WTC11 (cell line): ENCODE data around the gene DENND1B. TPM values are rescaled to one million over a fixed set of nuclear protein-coding genes. Genes with fewer than 3 reads are reported as not detected.

Experiments used
- ATAC-seq: fragments of 200-7000 bp; cut with Tn5 transposase; 2 replicates; pipeline ENCODE4 v1.10.0; 2021; ENCODE audit warnings: mild to moderate bottlenecking, moderate library complexity
- CTCF ChIA-PET: fragments of 300-600 bp; sonication (Branson Sonifier 250); formaldehyde crosslinking; loops from one replicate; lab custom pipeline; 2021; ENCODE audit warnings: antibody characterized with exemption; lab: Charles Lee
- POLR2A ChIA-PET: fragments of 350-600 bp; sonication (Branson Sonifier 250); formaldehyde crosslinking; loops from one replicate; lab custom pipeline; 2021; ENCODE audit warnings: antibody characterized with exemption; lab: Charles Lee
- DNase-seq: peaks from one replicate; pipeline ENCODE4 v3.0.0; 2021; ENCODE audit warnings: low spot score
- H3K27ac Mint-ChIP-seq: 2 replicates; pipeline ENCODE4 v1.8.0; 2021; ENCODE audit warnings: mixed read lengths
- H3K27me3 Mint-ChIP-seq: 2 replicates; pipeline ENCODE4 v1.8.0; 2021; ENCODE audit warnings: low read depth, mild to moderate bottlenecking, moderate library complexity, mixed read lengths
- H3K36me3 Mint-ChIP-seq: 2 replicates; pipeline ENCODE4 v1.8.0; 2021; ENCODE audit warnings: mixed read lengths
- H3K4me1 Mint-ChIP-seq: 2 replicates; pipeline ENCODE4 v1.8.0; 2022; ENCODE audit warnings: mixed read lengths
- H3K4me3 Mint-ChIP-seq: 2 replicates; pipeline ENCODE4 v1.8.0; 2021; ENCODE audit warnings: mild to moderate bottlenecking, moderate library complexity, mixed read lengths
- H3K9me3 Mint-ChIP-seq: 2 replicates; pipeline ENCODE4 v1.8.0; 2021; ENCODE audit warnings: mixed read lengths
- ATF1 ChIP-seq: sonication (generic); formaldehyde crosslinking; IDR thresholded peaks from 2 replicates; pipeline ENCODE4 v1.8.1; 2023; ENCODE audit warnings: mild to moderate bottlenecking, moderate library complexity, missing genetic modification reagents
- ELF4 ChIP-seq: sonication (generic); formaldehyde crosslinking; IDR thresholded peaks from 2 replicates; pipeline ENCODE4 v1.8.1; 2022; ENCODE audit warnings: low read depth, mild to moderate bottlenecking, moderate library complexity, missing genetic modification reagents
- SOX15 ChIP-seq: fragments of 250-450 bp; sonication (Bioruptor Pico); IDR thresholded peaks from 2 replicates; pipeline ENCODE4 v1.9.0; 2021; ENCODE audit warnings: mild to moderate bottlenecking
- ZNF121 ChIP-seq: sonication (generic); formaldehyde crosslinking; IDR thresholded peaks from 2 replicates; pipeline ENCODE4 v1.8.0; 2023; ENCODE audit warnings: missing genetic modification reagents
- ZNF317 ChIP-seq: sonication (generic); formaldehyde crosslinking; IDR thresholded peaks from 2 replicates; pipeline ENCODE4 v1.8.1; 2023; ENCODE audit warnings: low read depth, mild to moderate bottlenecking, moderate library complexity, missing genetic modification reagents, borderline replicate concordance
- ZNF396 ChIP-seq: fragments of 250-450 bp; sonication (Bioruptor Pico); IDR thresholded peaks from 2 replicates; pipeline ENCODE4 v1.8.0; 2021; ENCODE audit warnings: mild to moderate bottlenecking, moderate library complexity, borderline replicate concordance
- total RNA-seq: library from RNA; stranded (reverse); gene quantifications from 3 replicates; pipeline ENCODE4 v1.2.3, GENCODE V29; 2021
- TF ChIP-seq, protein P1 (sequence below): sonication (generic); formaldehyde crosslinking; IDR thresholded peaks from 2 replicates; pipeline ENCODE4 v1.8.0; 2022; ENCODE audit warnings: mild to moderate bottlenecking, missing genetic modification reagents
- TF ChIP-seq, protein P2 (sequence below): fragments of 250-450 bp; sonication (Bioruptor Pico); conservative IDR thresholded peaks from 2 replicates; pipeline ENCODE4 v1.9.0; 2021; ENCODE audit warnings: mild to moderate bottlenecking
- TF ChIP-seq, protein P3 (sequence below): sonication (generic); formaldehyde crosslinking; IDR thresholded peaks from 2 replicates; pipeline ENCODE4 v1.8.0; 2022; ENCODE audit warnings: mild to moderate bottlenecking, missing genetic modification reagents
- TF ChIP-seq, protein P4 (sequence below): sonication (generic); formaldehyde crosslinking; IDR thresholded peaks from 2 replicates; pipeline ENCODE4 v1.8.1; 2022; ENCODE audit warnings: missing genetic modification reagents, borderline replicate concordance
- TF ChIP-seq, protein P5 (sequence below): sonication (generic); formaldehyde crosslinking; IDR thresholded peaks from 2 replicates; pipeline ENCODE4 v1.8.1; 2023; ENCODE audit warnings: mild to moderate bottlenecking, missing genetic modification reagents, borderline replicate concordance
- TF ChIP-seq, protein P6 (sequence below): sonication (generic); formaldehyde crosslinking; conservative IDR thresholded peaks from 2 replicates; pipeline ENCODE4 v1.8.1; 2023; ENCODE audit warnings: mild to moderate bottlenecking, low read depth, missing genetic modification reagents, moderate library complexity
- TF ChIP-seq, protein P7 (sequence below): fragments of 250-450 bp; sonication (Bioruptor Pico); IDR thresholded peaks from 2 replicates; pipeline ENCODE4 v1.9.0; 2021; ENCODE audit warnings: mild to moderate bottlenecking, borderline replicate concordance
- TF ChIP-seq, protein P8 (sequence below): fragments of 250-450 bp; sonication (Bioruptor Pico); IDR thresholded peaks from 2 replicates; pipeline ENCODE4 v1.9.0; 2021; ENCODE audit warnings: mild to moderate bottlenecking

The DENND1B gene
- total RNA-seq, 1 experiment from 2014 or later: 4.3 TPM

DNA sequence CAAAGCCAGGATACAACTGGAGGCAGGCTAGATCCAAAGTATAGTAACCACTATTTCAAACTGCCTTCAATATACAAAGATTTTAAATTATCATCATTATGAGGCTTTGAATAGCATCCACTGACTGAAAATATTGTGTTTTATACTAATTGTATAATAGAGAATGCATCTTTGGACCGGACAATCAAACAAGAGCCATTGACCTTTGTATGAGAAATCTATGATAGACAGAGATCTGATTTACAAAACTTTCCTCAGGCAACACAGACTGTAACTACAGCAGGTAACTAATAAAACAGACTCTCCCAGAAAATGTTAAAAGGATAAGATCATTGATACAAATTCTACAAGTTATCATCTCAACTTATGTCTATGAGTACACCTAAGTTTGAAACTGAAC, 152.9 kb downstream of the DENND1B start (continued):
- TF ChIP-seq, protein P1, sequence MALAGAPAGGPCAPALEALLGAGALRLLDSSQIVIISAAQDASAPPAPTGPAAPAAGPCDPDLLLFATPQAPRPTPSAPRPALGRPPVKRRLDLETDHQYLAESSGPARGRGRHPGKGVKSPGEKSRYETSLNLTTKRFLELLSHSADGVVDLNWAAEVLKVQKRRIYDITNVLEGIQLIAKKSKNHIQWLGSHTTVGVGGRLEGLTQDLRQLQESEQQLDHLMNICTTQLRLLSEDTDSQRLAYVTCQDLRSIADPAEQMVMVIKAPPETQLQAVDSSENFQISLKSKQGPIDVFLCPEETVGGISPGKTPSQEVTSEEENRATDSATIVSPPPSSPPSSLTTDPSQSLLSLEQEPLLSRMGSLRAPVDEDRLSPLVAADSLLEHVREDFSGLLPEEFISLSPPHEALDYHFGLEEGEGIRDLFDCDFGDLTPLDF: no peak
- no peak for TF ChIP-seq ZNF317

DNA sequence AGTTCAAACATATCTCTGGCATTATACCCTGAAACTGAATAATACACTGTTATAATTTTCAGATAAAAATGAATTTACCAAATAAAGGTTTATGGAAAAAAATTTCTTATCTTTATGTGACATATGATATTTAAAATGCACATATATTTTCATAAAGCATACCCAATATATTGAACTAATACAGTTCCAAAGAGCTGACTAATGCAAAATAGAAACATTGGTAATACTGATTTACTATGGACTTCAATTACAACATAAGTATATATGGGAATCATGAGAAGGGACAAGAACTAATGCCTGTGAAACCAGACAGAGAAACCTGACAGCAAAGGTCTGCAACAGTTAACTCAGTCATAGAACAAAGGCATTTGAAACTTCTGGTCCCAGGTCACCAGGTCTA, 153.5 kb downstream of the DENND1B start:
- H3K4me1 Mint-ChIP-seq: peaks cover 8% of the 10 kb centered on the region
- DNase-seq (no peak), ATAC-seq (no peak)
- no peak overlapping the region for H3K27ac Mint-ChIP-seq
- POLR2A ChIA-PET: no interaction called here
- no peaks in the 10 kb centered on the region for H3K36me3 Mint-ChIP-seq
- no peak overlapping the region for H3K4me3 Mint-ChIP-seq
- no peaks in the 10 kb centered on the region; the same call in 1 of the 2 replicates for H3K27me3 Mint-ChIP-seq
- CTCF ChIA-PET: no interaction called here
- no peaks in the 10 kb centered on the region for H3K9me3 Mint-ChIP-seq
- TF ChIP-seq, protein P2, sequence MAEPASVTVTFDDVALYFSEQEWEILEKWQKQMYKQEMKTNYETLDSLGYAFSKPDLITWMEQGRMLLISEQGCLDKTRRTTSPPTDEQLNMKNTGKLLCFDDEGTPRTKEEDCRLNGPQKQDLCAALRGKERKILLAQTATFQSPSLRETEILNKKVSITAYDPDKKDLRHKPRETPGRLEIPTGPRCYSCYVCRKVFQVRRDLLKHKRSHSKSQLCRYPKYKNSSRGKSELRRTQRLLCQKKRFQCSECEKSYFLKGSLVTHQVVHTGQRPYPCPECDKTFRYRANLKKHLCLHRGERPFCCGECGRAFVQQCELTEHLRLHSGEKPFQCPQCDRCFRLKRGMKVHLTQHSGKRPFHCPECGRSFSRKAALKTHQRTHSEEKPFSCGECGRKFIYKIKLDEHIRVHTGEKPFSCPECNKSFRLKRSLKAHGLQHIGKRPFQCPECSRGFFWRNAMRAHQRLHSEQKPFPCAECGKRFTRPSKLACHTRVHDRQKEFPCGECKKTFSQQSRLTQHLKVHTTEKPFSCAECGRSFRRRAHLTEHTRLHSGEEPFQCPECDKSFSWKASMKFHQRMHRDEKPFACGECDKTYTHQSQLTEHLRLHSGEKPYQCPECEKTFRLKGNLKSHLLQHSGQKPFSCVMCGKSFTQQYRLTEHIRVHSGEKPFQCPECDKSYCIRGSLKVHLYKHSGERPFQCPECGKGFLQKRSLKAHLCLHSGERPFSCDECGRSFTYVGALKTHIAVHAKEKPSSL: no peak
- TF ChIP-seq, protein P3, sequence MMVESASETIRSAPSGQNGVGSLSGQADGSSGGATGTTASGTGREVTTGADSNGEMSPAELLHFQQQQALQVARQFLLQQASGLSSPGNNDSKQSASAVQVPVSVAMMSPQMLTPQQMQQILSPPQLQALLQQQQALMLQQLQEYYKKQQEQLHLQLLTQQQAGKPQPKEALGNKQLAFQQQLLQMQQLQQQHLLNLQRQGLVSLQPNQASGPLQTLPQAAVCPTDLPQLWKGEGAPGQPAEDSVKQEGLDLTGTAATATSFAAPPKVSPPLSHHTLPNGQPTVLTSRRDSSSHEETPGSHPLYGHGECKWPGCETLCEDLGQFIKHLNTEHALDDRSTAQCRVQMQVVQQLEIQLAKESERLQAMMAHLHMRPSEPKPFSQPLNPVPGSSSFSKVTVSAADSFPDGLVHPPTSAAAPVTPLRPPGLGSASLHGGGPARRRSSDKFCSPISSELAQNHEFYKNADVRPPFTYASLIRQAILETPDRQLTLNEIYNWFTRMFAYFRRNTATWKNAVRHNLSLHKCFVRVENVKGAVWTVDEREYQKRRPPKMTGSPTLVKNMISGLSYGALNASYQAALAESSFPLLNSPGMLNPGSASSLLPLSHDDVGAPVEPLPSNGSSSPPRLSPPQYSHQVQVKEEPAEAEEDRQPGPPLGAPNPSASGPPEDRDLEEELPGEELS (CRISPR knock-in tag): no peak
- no peak for TF ChIP-seq ZNF121 (CRISPR knock-in tag)
- TF ChIP-seq, protein P4, sequence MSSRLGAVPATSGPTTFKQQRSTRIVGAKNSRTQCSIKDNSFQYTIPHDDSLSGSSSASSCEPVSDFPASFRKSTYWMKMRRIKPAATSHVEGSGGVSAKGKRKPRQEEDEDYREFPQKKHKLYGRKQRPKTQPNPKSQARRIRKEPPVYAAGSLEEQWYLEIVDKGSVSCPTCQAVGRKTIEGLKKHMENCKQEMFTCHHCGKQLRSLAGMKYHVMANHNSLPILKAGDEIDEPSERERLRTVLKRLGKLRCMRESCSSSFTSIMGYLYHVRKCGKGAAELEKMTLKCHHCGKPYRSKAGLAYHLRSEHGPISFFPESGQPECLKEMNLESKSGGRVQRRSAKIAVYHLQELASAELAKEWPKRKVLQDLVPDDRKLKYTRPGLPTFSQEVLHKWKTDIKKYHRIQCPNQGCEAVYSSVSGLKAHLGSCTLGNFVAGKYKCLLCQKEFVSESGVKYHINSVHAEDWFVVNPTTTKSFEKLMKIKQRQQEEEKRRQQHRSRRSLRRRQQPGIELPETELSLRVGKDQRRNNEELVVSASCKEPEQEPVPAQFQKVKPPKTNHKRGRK (CRISPR knock-in tag): no peak
- no peak for TF ChIP-seq ZNF396 (CRISPR knock-in tag)
- TF ChIP-seq, protein P5, sequence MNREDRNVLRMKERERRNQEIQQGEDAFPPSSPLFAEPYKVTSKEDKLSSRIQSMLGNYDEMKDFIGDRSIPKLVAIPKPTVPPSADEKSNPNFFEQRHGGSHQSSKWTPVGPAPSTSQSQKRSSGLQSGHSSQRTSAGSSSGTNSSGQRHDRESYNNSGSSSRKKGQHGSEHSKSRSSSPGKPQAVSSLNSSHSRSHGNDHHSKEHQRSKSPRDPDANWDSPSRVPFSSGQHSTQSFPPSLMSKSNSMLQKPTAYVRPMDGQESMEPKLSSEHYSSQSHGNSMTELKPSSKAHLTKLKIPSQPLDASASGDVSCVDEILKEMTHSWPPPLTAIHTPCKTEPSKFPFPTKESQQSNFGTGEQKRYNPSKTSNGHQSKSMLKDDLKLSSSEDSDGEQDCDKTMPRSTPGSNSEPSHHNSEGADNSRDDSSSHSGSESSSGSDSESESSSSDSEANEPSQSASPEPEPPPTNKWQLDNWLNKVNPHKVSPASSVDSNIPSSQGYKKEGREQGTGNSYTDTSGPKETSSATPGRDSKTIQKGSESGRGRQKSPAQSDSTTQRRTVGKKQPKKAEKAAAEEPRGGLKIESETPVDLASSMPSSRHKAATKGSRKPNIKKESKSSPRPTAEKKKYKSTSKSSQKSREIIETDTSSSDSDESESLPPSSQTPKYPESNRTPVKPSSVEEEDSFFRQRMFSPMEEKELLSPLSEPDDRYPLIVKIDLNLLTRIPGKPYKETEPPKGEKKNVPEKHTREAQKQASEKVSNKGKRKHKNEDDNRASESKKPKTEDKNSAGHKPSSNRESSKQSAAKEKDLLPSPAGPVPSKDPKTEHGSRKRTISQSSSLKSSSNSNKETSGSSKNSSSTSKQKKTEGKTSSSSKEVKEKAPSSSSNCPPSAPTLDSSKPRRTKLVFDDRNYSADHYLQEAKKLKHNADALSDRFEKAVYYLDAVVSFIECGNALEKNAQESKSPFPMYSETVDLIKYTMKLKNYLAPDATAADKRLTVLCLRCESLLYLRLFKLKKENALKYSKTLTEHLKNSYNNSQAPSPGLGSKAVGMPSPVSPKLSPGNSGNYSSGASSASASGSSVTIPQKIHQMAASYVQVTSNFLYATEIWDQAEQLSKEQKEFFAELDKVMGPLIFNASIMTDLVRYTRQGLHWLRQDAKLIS (CRISPR knock-in tag): no peak
- TF ChIP-seq, protein P6, sequence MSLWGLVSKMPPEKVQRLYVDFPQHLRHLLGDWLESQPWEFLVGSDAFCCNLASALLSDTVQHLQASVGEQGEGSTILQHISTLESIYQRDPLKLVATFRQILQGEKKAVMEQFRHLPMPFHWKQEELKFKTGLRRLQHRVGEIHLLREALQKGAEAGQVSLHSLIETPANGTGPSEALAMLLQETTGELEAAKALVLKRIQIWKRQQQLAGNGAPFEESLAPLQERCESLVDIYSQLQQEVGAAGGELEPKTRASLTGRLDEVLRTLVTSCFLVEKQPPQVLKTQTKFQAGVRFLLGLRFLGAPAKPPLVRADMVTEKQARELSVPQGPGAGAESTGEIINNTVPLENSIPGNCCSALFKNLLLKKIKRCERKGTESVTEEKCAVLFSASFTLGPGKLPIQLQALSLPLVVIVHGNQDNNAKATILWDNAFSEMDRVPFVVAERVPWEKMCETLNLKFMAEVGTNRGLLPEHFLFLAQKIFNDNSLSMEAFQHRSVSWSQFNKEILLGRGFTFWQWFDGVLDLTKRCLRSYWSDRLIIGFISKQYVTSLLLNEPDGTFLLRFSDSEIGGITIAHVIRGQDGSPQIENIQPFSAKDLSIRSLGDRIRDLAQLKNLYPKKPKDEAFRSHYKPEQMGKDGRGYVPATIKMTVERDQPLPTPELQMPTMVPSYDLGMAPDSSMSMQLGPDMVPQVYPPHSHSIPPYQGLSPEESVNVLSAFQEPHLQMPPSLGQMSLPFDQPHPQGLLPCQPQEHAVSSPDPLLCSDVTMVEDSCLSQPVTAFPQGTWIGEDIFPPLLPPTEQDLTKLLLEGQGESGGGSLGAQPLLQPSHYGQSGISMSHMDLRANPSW (CRISPR knock-in tag): no peak
- TF ChIP-seq, protein P7, sequence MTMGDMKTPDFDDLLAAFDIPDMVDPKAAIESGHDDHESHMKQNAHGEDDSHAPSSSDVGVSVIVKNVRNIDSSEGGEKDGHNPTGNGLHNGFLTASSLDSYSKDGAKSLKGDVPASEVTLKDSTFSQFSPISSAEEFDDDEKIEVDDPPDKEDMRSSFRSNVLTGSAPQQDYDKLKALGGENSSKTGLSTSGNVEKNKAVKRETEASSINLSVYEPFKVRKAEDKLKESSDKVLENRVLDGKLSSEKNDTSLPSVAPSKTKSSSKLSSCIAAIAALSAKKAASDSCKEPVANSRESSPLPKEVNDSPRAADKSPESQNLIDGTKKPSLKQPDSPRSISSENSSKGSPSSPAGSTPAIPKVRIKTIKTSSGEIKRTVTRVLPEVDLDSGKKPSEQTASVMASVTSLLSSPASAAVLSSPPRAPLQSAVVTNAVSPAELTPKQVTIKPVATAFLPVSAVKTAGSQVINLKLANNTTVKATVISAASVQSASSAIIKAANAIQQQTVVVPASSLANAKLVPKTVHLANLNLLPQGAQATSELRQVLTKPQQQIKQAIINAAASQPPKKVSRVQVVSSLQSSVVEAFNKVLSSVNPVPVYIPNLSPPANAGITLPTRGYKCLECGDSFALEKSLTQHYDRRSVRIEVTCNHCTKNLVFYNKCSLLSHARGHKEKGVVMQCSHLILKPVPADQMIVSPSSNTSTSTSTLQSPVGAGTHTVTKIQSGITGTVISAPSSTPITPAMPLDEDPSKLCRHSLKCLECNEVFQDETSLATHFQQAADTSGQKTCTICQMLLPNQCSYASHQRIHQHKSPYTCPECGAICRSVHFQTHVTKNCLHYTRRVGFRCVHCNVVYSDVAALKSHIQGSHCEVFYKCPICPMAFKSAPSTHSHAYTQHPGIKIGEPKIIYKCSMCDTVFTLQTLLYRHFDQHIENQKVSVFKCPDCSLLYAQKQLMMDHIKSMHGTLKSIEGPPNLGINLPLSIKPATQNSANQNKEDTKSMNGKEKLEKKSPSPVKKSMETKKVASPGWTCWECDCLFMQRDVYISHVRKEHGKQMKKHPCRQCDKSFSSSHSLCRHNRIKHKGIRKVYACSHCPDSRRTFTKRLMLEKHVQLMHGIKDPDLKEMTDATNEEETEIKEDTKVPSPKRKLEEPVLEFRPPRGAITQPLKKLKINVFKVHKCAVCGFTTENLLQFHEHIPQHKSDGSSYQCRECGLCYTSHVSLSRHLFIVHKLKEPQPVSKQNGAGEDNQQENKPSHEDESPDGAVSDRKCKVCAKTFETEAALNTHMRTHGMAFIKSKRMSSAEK: no peak
- TF ChIP-seq ATF1: no peak
- TF ChIP-seq ELF4 (CRISPR knock-in tag): no peak
- TF ChIP-seq, protein P8, sequence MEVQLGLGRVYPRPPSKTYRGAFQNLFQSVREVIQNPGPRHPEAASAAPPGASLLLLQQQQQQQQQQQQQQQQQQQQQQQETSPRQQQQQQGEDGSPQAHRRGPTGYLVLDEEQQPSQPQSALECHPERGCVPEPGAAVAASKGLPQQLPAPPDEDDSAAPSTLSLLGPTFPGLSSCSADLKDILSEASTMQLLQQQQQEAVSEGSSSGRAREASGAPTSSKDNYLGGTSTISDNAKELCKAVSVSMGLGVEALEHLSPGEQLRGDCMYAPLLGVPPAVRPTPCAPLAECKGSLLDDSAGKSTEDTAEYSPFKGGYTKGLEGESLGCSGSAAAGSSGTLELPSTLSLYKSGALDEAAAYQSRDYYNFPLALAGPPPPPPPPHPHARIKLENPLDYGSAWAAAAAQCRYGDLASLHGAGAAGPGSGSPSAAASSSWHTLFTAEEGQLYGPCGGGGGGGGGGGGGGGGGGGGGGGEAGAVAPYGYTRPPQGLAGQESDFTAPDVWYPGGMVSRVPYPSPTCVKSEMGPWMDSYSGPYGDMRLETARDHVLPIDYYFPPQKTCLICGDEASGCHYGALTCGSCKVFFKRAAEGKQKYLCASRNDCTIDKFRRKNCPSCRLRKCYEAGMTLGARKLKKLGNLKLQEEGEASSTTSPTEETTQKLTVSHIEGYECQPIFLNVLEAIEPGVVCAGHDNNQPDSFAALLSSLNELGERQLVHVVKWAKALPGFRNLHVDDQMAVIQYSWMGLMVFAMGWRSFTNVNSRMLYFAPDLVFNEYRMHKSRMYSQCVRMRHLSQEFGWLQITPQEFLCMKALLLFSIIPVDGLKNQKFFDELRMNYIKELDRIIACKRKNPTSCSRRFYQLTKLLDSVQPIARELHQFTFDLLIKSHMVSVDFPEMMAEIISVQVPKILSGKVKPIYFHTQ (CRISPR knock-in tag): no peak
- TF ChIP-seq SOX15 (CRISPR knock-in tag): no peak
